DND-41 (cell line): ENCODE data around the gene ITPR2.

Experiments used
- ATAC-seq: fragments of 200-7000 bp; cut with Tn5 transposase; 3 replicates; pipeline ENCODE4 v1.9.1; 2021; ENCODE audit warnings: low read depth; ENCODE audit not compliant: insufficient read depth
- DNase-seq: peaks from one replicate; pipeline ENCODE4 v3.0.0-alpha.2; 2020
- H2AFZ ChIP-seq: 2 replicates; pipeline ENCODE4 v1.6.0; 2012; ENCODE audit warnings: low read depth, low read length
- H3K27ac ChIP-seq: 2 replicates; pipeline ENCODE4 v1.5.1; 2012; ENCODE audit warnings: low read length, inconsistent platforms
- H3K27me3 ChIP-seq: fragments of 200-600 bp; sonication (generic); 2 replicates; pipeline ENCODE4 v1.6.0; 2012; ENCODE audit warnings: low read length, mild to moderate bottlenecking, inconsistent platforms; ENCODE audit not compliant: insufficient read depth, poor library complexity
- H3K36me3 ChIP-seq: 2 replicates; pipeline ENCODE4 v1.5.1; 2012; ENCODE audit warnings: low read length, inconsistent platforms; ENCODE audit not compliant: insufficient read depth
- H3K4me1 ChIP-seq: 2 replicates; pipeline ENCODE4 v1.5.1; 2012; ENCODE audit warnings: mild to moderate bottlenecking, low read length; ENCODE audit not compliant: insufficient read depth
- H3K4me2 ChIP-seq: 2 replicates; pipeline ENCODE4 v1.6.0; 2012; ENCODE audit warnings: mild to moderate bottlenecking, moderate library complexity, low read length, inconsistent platforms; ENCODE audit not compliant: insufficient read depth
- H3K4me3 ChIP-seq, 2 experiments: fragments of 200-600 bp in 1 of 2; shearing (Covaris generic) in 1 of 2; 2 replicates each; pipeline ENCODE4 v1.5.1; 2012 to 2016; ENCODE audit warnings: inconsistent platforms in 2 of 2, low read length in 2 of 2, mild to moderate bottlenecking in 2 of 2, low read depth in 1 of 2, moderate library complexity in 1 of 2
- H3K79me2 ChIP-seq: 2 replicates; pipeline ENCODE4 v1.6.0; 2012; ENCODE audit warnings: low read length, inconsistent platforms; ENCODE audit not compliant: insufficient read depth
- H3K9ac ChIP-seq: 2 replicates; pipeline ENCODE4 v1.6.0; 2012; ENCODE audit warnings: low read depth, mild to moderate bottlenecking, inconsistent platforms, low read length, moderate library complexity
- H3K9me3 ChIP-seq: 2 replicates; pipeline ENCODE4 v1.5.1; 2012; ENCODE audit warnings: low read length, moderate library complexity, mild to moderate bottlenecking, inconsistent platforms; ENCODE audit not compliant: insufficient read depth, severe bottlenecking
- H4K20me1 ChIP-seq: 2 replicates; pipeline ENCODE4 v1.6.0; 2012; ENCODE audit warnings: low read length; ENCODE audit not compliant: insufficient read depth
- CTCF ChIP-seq: IDR thresholded peaks from 2 replicates; pipeline ENCODE4 v1.5.1; 2012; ENCODE audit warnings: borderline replicate concordance, low read length, moderate library complexity, mild to moderate bottlenecking; ENCODE audit not compliant: poor library complexity, severe bottlenecking; ENCODE audit errors: extremely low read depth
- EZH2 ChIP-seq: IDR thresholded peaks from 3 replicates; pipeline ENCODE4 v1.6.1; 2012; ENCODE audit warnings: borderline replicate concordance, low read depth, mild to moderate bottlenecking, moderate library complexity, low read length, inconsistent platforms; ENCODE audit not compliant: severe bottlenecking

Gene ITPR2

GRCh38 chr12:26832822-26833742 lies at the start of gene ITPR2:
Gene ITPR2, minus strand, starts transcription at chr12:26833194. Its CDS starts 413 bp downstream, at chr12:26832781.
- no peaks in the 10 kb centered on the region; the same call in 1 of the 2 replicates for H3K36me3 ChIP-seq
- peak within 1 kb of the TSS; percentile 98 for H3K27ac ChIP-seq
- TF ChIP-seq EZH2 = no peak
- TF ChIP-seq CTCF = peak; percentile 59
- peaks cover 47% of the 10 kb centered on the region for H3K79me2 ChIP-seq
- H3K4me3 ChIP-seq = peak within 1 kb of the TSS; percentile 83 to 96
- H3K27me3 ChIP-seq = no peaks in the 10 kb centered on the region
- no peaks in the 10 kb centered on the region for H3K9me3 ChIP-seq
- peak within 1 kb of the TSS; percentile 98 for H3K4me2 ChIP-seq
- DNase-seq = peak; percentile 92
- peak within 1 kb of the TSS; percentile 90 for H2AFZ ChIP-seq
- H3K4me1 ChIP-seq = peaks cover 52% of the 10 kb centered on the region
- peaks cover 14% of the 10 kb centered on the region; the same call in 1 of the 2 replicates for H4K20me1 ChIP-seq
- peak within 1 kb of the TSS; percentile 86 for H3K9ac ChIP-seq
- peak; percentile 85 for ATAC-seq

- ATAC-seq (no peak), DNase-seq (no peak)
- Histone ChIP-seq H3K9me3 (no peaks in the 10 kb centered on the region), H3K4me1 (peaks cover 46% of the 10 kb centered on the region), H3K4me3 (no peak overlapping the region), H3K79me2 (no peaks in the 10 kb centered on the region), H3K27me3 (no peaks in the 10 kb centered on the region), H2AFZ (no peak overlapping the region), H3K9ac (no peak overlapping the region), H3K27ac (no peak overlapping the region), H3K4me2 (no peak overlapping the region), H4K20me1 (no peaks in the 10 kb centered on the region), H3K36me3 (no peaks in the 10 kb centered on the region)
- TF ChIP-seq CTCF (no peak), EZH2 (no peak)
Observed at GRCh38 chr12:26880625-26881024, 47.6 kb upstream of the ITPR2 start.

- Histone ChIP-seq H3K27me3 (no peaks in the 10 kb centered on the region), H3K79me2 (no peaks in the 10 kb centered on the region), H3K36me3 (no peaks in the 10 kb centered on the region), H3K9ac (no peak overlapping the region; the same call in 1 of the 2 replicates), H2AFZ (no peak overlapping the region), H3K4me2 (no peak overlapping the region), H4K20me1 (no peaks in the 10 kb centered on the region), H3K9me3 (no peaks in the 10 kb centered on the region), H3K27ac (peak overlapping the region; percentile 64), H3K4me1 (peaks cover 46% of the 10 kb centered on the region), H3K4me3 (no peak overlapping the region)
- ATAC-seq (peak; percentile 75), DNase-seq (peak; percentile 57)
- TF ChIP-seq EZH2 = no peak
- TF ChIP-seq CTCF = no peak
Observed at GRCh38 chr12:26878661-26879119, 45.7 kb upstream of the ITPR2 start.
